Epithelial cell of proximal tubule (primary cell): ENCODE measurements around the gene EXTL1. TPM values are rescaled to one million over a fixed set of nuclear protein-coding genes. Genes with fewer than 3 reads are reported as not detected.

Source experiments
- DNase-seq: peaks from one replicate; pipeline ENCODE4 v3.0.0-alpha.2; 2011; ENCODE audit warnings: low read depth
- H3K4me3 ChIP-seq: 2 replicates; pipeline ENCODE4 v1.5.1; 2011; ENCODE audit warnings: low read depth, mild to moderate bottlenecking, low read length
- CTCF ChIP-seq: conservative IDR thresholded peaks from 2 replicates; pipeline ENCODE4 v1.5.1; 2012; ENCODE audit warnings: low read depth, mild to moderate bottlenecking, low read length
- total RNA-seq: library from RNA; depleted of rRNA; stranded (reverse); fragments of >200 nt; gene quantifications from 2 replicates; pipeline ENCODE4 v1.2.3, GENCODE V29; 2015

Gene EXTL1
- total RNA-seq, 1 donor from 2014 or later: 0.12 TPM

DNA sequence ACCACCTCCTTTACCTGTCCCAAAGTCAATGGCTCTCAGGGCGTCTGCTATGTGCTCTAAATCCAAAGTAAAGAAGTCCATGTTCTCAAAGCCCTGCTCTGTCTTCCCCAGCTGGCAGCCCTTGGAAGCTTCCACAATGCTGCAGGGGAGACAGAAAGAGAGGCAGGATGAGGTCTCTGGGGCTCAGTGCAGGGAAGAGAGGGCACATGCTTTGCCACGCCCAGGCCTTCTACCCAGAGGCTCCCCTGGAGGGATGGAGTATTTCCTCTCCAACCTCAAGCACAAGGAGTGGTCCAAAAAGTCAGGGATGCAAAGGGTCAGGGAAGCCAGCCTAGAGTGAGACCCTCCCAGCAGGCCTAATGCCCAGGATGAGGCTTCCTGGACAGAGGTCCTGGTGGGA, 35.6 kb downstream of the EXTL1 start:
- no peak overlapping the region for H3K4me3 ChIP-seq
- TF ChIP-seq CTCF: no peak
- DNase-seq: no peak

- H3K4me3 ChIP-seq: no peak overlapping the region
- DNase-seq: no peak
- no peak for TF ChIP-seq CTCF
Observed at GRCh38 chr1:26058052-26058595, 36.5 kb downstream of the EXTL1 start.

GRCh38 chr1:26059906-26060305, 38.3 kb downstream of the EXTL1 start:
- no peak for DNase-seq
- no peak overlapping the region for H3K4me3 ChIP-seq

GRCh38 chr1:26060832-26061574, 39.4 kb downstream of the EXTL1 start:
- no peak overlapping the region for H3K4me3 ChIP-seq
- no peak for TF ChIP-seq CTCF
- no peak for DNase-seq

More at GRCh38 chr1:26059906-26060305, 38.3 kb downstream of the EXTL1 start:
- no peak for TF ChIP-seq CTCF

DNA sequence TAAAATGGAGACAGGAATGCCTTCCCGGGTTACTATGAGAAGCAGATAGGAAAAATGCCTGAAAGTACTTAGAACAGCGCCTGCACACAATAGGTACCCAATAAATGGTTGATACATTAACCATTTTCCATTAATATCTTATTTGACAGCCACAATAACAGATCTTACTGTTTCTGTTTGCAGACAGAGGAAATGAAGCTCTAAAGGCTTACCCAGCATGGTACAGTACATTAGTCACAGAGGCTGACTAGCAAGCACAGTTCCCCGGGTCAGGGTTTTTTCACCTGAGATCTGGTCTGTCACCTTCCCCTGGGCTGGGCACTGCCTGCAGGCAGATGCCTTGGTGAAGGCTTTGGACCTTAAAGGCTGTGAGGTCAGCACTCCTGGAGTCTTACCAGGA, 43.0 kb downstream of the EXTL1 start:
- DNase-seq: peak; percentile 71
- no peak overlapping the region for H3K4me3 ChIP-seq
- TF ChIP-seq CTCF: no peak

GRCh38 chr1:26066160-26066559, 44.6 kb downstream of the EXTL1 start:
- no peak overlapping the region for H3K4me3 ChIP-seq
- TF ChIP-seq CTCF: no peak
- DNase-seq: no peak

DNA sequence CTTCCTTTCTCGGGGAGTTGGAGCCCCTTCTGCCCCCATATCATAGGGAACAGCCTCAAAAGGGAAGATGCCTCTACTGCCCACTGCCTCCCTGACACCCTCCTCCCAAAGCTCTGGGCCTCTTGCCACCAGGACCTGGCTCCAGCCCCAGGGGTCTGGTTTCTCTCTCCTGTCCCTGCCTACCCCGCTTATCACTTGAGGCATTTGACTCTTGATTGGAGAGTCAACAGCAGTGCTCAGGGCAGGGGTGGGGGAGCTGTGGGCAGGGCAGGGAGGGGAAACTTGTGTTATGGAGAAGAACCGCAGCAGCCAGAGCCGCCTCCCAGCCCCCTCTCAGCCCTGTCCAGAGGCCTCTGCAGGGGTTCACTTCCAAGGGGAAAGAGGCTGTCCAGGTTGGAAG, 45.3 kb downstream of the EXTL1 start:
- DNase-seq: no peak
- TF ChIP-seq CTCF: no peak
- H3K4me3 ChIP-seq: no peak overlapping the region
